Stimulated activated CD8-positive, alpha-beta memory T cell treated with anti-CD3 and anti-CD28 coated beads, Interleukin-7, amount 100 ng/mL, for 48 hours (primary cell): ENCODE data around the gene PLEKHA3.
"Not testable (repeated sequence)": the region's sequence is repeated elsewhere in the genome, so short reads cannot be mapped to it uniquely, and the experiment has no call there.

ENCODE experiments used
- DNase-seq, 2 donors: peaks; one replicate each; pipeline ENCODE4 v3.0.0-alpha.2; 2020; ENCODE audit warnings: low read depth in 1 of 2; ENCODE audit errors: extremely low read depth in 1 of 2

PLEKHA3 gene

DNA sequence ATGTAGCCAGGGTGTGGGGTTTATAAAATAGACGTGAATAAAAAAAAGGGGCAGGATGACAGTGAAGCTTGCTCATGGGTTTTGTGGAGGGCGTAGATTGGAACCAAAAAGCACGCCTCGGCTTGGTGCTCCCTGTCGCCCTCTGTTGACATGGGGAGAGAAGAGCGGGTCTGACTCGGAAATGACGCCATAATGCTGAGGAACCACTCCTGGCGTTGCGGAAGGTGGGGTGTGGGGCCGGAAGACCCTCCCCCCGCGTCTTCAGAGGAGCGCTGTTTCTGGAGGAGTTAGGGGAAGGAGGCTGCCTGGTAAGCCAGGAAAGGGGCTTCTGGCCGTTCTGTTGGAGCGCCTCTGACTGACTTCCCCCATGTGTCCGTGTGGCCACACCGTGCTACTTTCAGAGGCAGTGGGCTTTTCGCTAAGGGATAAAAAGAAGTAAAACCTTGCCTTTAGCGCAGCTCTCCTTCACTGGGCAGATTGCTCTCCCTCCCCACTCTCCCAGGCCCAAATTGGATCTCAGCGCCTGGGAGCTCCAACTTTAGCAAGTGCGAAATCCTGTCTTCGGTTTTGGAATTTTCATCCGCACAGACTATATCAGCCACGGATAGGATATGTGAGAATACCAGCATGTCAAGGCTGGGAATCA lies 42.8 kb downstream of the PLEKHA3 start:
- peak; percentile 61 to 67 for DNase-seq

GRCh38 chr2:178523596-178524134 lies 43.4 kb downstream of the PLEKHA3 start:
- DNase-seq = no peak

DNA sequence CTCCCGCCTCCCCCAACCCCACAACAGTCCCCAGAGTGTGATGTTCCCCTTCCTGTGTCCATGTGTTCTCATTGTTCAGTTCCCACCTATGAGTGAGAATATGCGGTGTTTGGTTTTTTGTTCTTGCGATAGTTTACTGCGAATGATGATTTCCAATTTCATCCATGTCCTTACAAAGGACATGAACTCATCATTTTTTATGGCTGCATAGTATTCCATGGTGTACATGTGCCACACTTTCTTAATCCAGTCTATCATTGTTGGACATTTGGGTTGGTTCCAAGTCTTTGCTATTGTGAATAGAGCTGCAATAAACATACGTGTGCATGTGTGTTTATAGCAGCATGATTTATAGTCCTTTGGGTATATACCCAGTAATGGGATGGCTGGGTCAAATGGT lies 44.8 kb downstream of the PLEKHA3 start:
- DNase-seq = not testable (repeated sequence)

GRCh38 chr2:178525460-178525859 lies 45.2 kb downstream of the PLEKHA3 start:
- not testable (repeated sequence) for DNase-seq

GRCh38 chr2:178526256-178526655 lies 46.0 kb downstream of the PLEKHA3 start:
- DNase-seq = no peak

DNA sequence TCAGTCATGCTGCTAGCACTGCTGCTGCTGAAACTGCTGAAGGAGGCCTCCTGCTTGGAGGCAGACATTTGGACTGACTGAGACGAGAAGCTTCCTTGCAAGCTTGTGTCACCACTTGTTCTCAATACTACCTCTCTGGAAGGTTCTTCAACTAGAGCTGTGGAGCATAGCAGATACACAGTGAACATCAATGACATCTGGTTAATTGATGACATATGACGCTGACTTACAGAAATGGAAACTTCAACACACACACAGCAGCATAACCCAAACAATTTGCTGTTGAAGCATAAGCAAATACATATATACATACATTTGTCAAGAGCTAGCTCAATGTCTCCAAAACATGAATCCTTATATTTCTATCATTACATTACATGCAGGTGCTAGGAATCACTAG lies 47.3 kb downstream of the PLEKHA3 start:
- no peak for DNase-seq

GRCh38 chr2:178528647-178529046 lies 48.4 kb downstream of the PLEKHA3 start:
- no peak for DNase-seq

GRCh38 chr2:178529194-178529593 lies 48.9 kb downstream of the PLEKHA3 start:
- no peak for DNase-seq

DNA sequence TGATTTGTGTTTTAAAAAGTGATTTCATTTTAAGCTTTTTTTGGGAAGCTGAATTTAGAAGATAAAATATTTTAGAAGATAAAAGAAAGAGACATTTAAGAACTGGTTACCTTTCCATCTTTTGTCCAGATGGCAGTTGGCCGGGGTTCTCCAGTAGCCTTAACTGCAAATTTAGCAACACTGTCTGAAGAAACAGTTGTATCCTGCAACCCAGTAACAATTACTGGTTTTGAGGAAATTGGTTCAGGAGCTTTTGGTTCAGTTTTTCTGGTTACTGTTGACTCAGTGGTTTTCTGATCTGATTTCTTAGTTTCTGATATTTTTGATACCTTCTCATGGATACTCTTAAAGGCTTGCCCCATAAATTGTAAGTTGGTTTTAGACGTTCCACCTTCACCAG lies 49.9 kb downstream of the PLEKHA3 start:
- DNase-seq = no peak

- peak in 1 of 2 donors; percentile 55 for DNase-seq
Observed at GRCh38 chr2:178530625-178531142, 50.4 kb downstream of the PLEKHA3 start.

- no peak for DNase-seq
Observed at GRCh38 chr2:178531168-178531567, 50.9 kb downstream of the PLEKHA3 start.

GRCh38 chr2:178536037-178536436 lies 55.8 kb downstream of the PLEKHA3 start:
- no peak for DNase-seq

GRCh38 chr2:178542161-178542560 lies 61.9 kb downstream of the PLEKHA3 start:
- DNase-seq = no peak

DNA sequence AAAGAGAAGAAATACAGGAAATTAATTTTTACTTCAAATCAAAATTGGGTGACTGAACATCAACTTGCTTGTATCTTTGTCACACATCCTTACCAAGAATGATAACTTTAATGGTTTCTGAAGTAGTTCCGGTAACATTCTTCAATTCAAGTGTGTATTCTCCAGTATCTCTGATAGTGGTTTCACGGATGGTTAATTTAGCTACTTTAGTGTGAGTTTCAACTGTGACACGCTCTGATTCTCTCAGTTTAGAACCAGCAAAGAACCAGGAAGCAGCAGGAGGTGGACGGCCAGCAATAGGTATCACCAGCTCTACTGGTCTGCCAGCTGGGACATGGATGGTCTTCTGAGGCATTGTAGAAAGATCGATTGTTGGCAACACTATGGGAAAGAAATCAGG lies 62.3 kb downstream of the PLEKHA3 start:
- DNase-seq = no peak

DNA sequence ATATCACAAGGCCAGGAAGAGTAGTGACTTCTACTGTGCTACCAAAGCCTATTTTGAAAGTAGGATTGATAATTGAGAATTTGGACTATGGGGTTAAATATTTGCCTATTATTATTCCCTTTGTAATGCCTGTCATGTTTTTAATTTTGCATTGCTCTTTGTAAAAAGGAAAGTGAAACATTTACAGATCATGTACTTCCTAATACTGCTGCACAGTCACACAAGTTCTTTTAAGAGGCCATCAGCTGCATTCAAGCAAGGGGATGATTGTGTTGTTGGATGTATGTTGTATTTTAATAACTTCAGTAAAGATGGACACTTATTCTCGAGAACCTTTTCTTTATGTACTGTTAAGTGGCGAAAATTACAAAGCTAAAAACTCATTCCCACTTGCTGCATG lies 70.1 kb downstream of the PLEKHA3 start:
- no peak for DNase-seq

DNA sequence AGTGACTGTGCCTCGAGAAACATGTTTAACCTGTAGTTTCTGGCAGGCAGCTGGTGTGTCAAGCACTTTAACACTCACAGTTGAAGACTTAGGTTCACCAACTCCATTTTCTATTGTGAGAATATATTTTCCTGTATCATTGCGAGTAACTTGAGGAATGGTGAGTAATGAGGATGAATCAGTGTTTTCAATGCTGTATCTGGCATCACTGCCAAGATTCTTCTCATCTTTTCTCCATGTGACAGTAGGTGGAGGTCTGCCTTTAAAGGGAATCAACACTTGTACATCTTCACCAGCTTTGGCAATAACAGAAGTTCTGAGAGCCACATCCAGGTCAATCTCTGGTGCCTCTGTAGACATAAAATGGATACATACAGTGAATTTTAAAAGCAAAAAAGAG lies 72.8 kb downstream of the PLEKHA3 start:
- no peak for DNase-seq
